GM12878 (cell line): ENCODE results near the gene PHC2. TPM values are rescaled to one million over a fixed set of nuclear protein-coding genes. Genes with fewer than 3 reads are reported as not detected.

ENCODE experiments used
- ATAC-seq: fragments of 200-7000 bp; cut with Tn5 transposase; 3 replicates; pipeline ENCODE4 v1.9.1; 2020; ENCODE audit warnings: mild to moderate bottlenecking, moderate library complexity
- BruUV-seq: library from RNA; stranded (reverse); fragments of 400-500 nt; replicated peaks from 2 replicates; lab custom pipeline; 2021; lab: Mats Ljungman, UMichigan
- CTCF ChIA-PET: fragments of 300-600 bp; sonication (Branson Sonifier 250); formaldehyde crosslinking; extraction: SDS; loops from one replicate; lab custom pipeline; 2021; ENCODE audit warnings: inconsistent platforms; lab: Yijun Ruan, JAX
- POLR2A ChIA-PET: fragments of 350-600 bp; formaldehyde crosslinking; extraction: SDS; loops from one replicate; lab custom pipeline; 2021; ENCODE audit warnings: inconsistent platforms; lab: Charles Lee
- RAD21 ChIA-PET: fragments of 300-600 bp; sonication (Branson Sonifier 250); formaldehyde crosslinking; loops from one replicate; lab custom pipeline; 2023; ENCODE audit warnings: antibody characterized with exemption; ENCODE audit not compliant: unreplicated experiment; lab: Charles Lee
- SMC1A ChIA-PET: fragments of 300-600 bp; sonication (Branson Sonifier 250); formaldehyde crosslinking; loops from one replicate; lab custom pipeline; 2023; ENCODE audit not compliant: unreplicated experiment, uncharacterized antibody; lab: Charles Lee
- DNase-seq: peaks from one replicate; pipeline ENCODE4 v3.0.0-alpha.2; 2011; ENCODE audit warnings: low read depth, low spot score
- FAIRE-seq: peaks from 3 replicates; lab custom pipeline; 2011; peaks lifted over from hg19 to GRCh38; lab: Jason Lieb, UNC
- H2AFZ ChIP-seq: 2 replicates; pipeline ENCODE4 v1.6.0; 2011; ENCODE audit warnings: low read depth, low read length, control low read depth; ENCODE audit not compliant: control insufficient read depth
- H3K27ac ChIP-seq: 2 replicates; pipeline ENCODE4 v1.5.1; 2011; ENCODE audit warnings: control low read depth; ENCODE audit not compliant: control insufficient read depth, insufficient read depth
- H3K27me3 ChIP-seq, 2 experiments: replicated peaks in 1 of 2; 2 replicates each; pipeline versions ENCODE4 v1.6.0 to v1.6.1; 2011; ENCODE audit warnings: low read length in 1 of 2; ENCODE audit not compliant: control insufficient read depth in 2 of 2, insufficient read depth in 2 of 2
- H3K36me3 ChIP-seq, 2 experiments: 2 replicates each; pipeline ENCODE4 v1.5.1; 2011; ENCODE audit warnings: low read length in 1 of 2; ENCODE audit not compliant: control insufficient read depth in 2 of 2, insufficient read depth in 2 of 2
- H3K4me1 ChIP-seq: 2 replicates; pipeline ENCODE4 v1.6.1; 2011; ENCODE audit warnings: mild to moderate bottlenecking, low read length, moderate library complexity, mixed read lengths; ENCODE audit not compliant: control insufficient read depth, insufficient read depth
- H3K4me2 ChIP-seq: 2 replicates; pipeline ENCODE4 v1.6.0; 2011; ENCODE audit warnings: control low read depth; ENCODE audit not compliant: control insufficient read depth, insufficient read depth
- H3K4me3 ChIP-seq: fragments of 200-600 bp; sonication (generic); 2 replicates; pipeline ENCODE4 v1.5.1; 2016
- H3K79me2 ChIP-seq: 2 replicates; pipeline ENCODE4 v1.6.0; 2011; ENCODE audit warnings: low read length; ENCODE audit not compliant: control insufficient read depth, insufficient read depth
- H3K9ac ChIP-seq: 2 replicates; pipeline ENCODE4 v1.8.0; 2011; ENCODE audit warnings: low read length, control low read depth, mixed read lengths; ENCODE audit not compliant: control insufficient read depth, insufficient read depth
- H3K9me3 ChIP-seq: replicated peaks from 3 replicates; pipeline ENCODE4 v1.5.1; 2011; ENCODE audit warnings: mild to moderate bottlenecking, low read length; ENCODE audit not compliant: control insufficient read depth, insufficient read depth
- H4K20me1 ChIP-seq: 2 replicates; pipeline ENCODE4 v1.6.0; 2011; ENCODE audit not compliant: control insufficient read depth, insufficient read depth
- BCL11A ChIP-seq: IDR thresholded peaks from 2 replicates; pipeline ENCODE4 v1.6.1; 2011; ENCODE audit warnings: low read depth, low read length
- CUX1 ChIP-seq: IDR thresholded peaks from 2 replicates; pipeline ENCODE4 v1.6.1; 2012; ENCODE audit warnings: improper control_type of control experiment, low read depth, low read length; ENCODE audit not compliant: insufficient replicate concordance
- HCFC1 ChIP-seq: fragments of 150-350 bp; IDR thresholded peaks from 2 replicates; pipeline ENCODE4 v1.6.1; 2014; ENCODE audit warnings: low read length
- NFYB ChIP-seq: IDR thresholded peaks from 2 replicates; pipeline ENCODE4 v1.6.1; 2011; ENCODE audit warnings: low read depth, mild to moderate bottlenecking, low read length, improper control_type of control experiment, moderate library complexity; ENCODE audit not compliant: insufficient read depth
- REST ChIP-seq: IDR thresholded peaks from 2 replicates; pipeline ENCODE4 v1.6.1; 2012; ENCODE audit warnings: mild to moderate bottlenecking, low read depth, low read length
- SKIL ChIP-seq: fragments of 450-650 bp; IDR thresholded peaks from 2 replicates; pipeline ENCODE4 v1.6.1; 2017; ENCODE audit warnings: mild to moderate bottlenecking, low read depth, inconsistent platforms; ENCODE audit not compliant: poor library complexity, severe bottlenecking
- TAF1 ChIP-seq: IDR thresholded peaks from 2 replicates; pipeline ENCODE4 v1.6.1; 2011; ENCODE audit warnings: mild to moderate bottlenecking, low read depth, low read length, borderline replicate concordance
- WGBS: methylation state at CpG from one replicate; pipeline ENCODE4 v1.1.6; 2016; ENCODE audit warnings: low lambda C conversion rate; ENCODE audit not compliant: insufficient replicate concordance, insufficient coverage; ENCODE audit errors: missing lambda C conversion rate; 5-methylcytosine and 5-hydroxymethylcytosine counted together
- in situ Hi-C: fragments of 300-500 bp; cut with MboI; formaldehyde crosslinking; loops from 9 replicates; pipeline ENCODE4 v1.14.3; 2018; ENCODE audit warnings: mixed read lengths
- intact Hi-C: fragments of 100-400 bp; cut with micrococcal nuclease; formaldehyde crosslinking; loops from one replicate; pipeline ENCODE4 v1.14.2; 2022; ENCODE audit not compliant: unreplicated experiment
- polyA plus RNA-seq, 11 experiments: library from polyadenylated mRNA; depleted of rRNA in 4 of 11; unstranded in 6 of 11; stranded (reverse) in 5 of 11; fragments of >200 nt; fragmentation: Nextera tagmentation in 4 of 11; fragmentation: Illumina TruSeq in 1 of 11; extraction: Ambion mirVana in 4 of 11; extraction: Trizol in 1 of 11; gene quantifications; 1 replicate in 1 of 11; 2 replicates in 10 of 11; pipeline versions ENCODE4 v1.2.1 to v1.2.3, GENCODE V29; 2011 to 2016; ENCODE audit warnings: inconsistent platforms in 2 of 11, missing spikeins in 2 of 11, low read depth in 1 of 11
- total RNA-seq, 4 experiments: library from RNA; depleted of rRNA in 3 of 4; stranded (reverse); fragments of >200 nt in 3 of 4; fragmentation: Illumina TruSeq in 1 of 4; extraction: Trizol in 1 of 4; gene quantifications; 2 replicates each; pipeline versions ENCODE4 v1.2.1 to v1.2.3, GENCODE V29; 2013 to 2021

PHC2 gene
- total and polyA plus RNA-seq, 10 of the 15 experiments (the other 5 are each of a cell fraction or from before 2014, with no cell fraction given), result 2.0 to 35.9 (median 16.4) TPM

GRCh38 chr1:33292726-33293340 is 138.1 kb downstream of the PHC2 start:
- ChIA-PET RAD21 (interaction anchor here (6.0 kb wide), 1 partner anchor 177 kb away, joined by 103 read pairs; the partner anchor contains the start of gene ZSCAN20), POLR2A (no interaction called here), SMC1A (interaction anchor here (7.5 kb wide), 1 partner anchor 178 kb away, joined by 149 read pairs; the partner anchor contains the start of gene ZSCAN20), CTCF (interaction anchor here (7.8 kb wide), 1 partner anchor 178 kb away, joined by 239 read pairs; the partner anchor contains the start of gene ZSCAN20)
- H3K79me2 ChIP-seq, result no peaks in the 10 kb centered on the region
- H3K36me3 ChIP-seq, result peaks cover 0 to 3% of the 10 kb centered on the region in 2 experiments; a peak in 2 of 4 replicates
- H3K27me3 ChIP-seq, result no peaks in the 10 kb centered on the region
- DNase-seq (no peak), FAIRE-seq (no peak), ATAC-seq (no peak)
- no peak overlapping the region for H3K4me2 ChIP-seq
- BruUV-seq, result no TSS peak
- 68% methylated on average over 13 of the region's 13 CpGs for WGBS
- H3K27ac ChIP-seq, result no peak overlapping the region
- no peak overlapping the region for H3K4me3 ChIP-seq
- no peak overlapping the region for H2AFZ ChIP-seq
- no peaks in the 10 kb centered on the region for H4K20me1 ChIP-seq
- H3K4me1 ChIP-seq, result no peaks in the 10 kb centered on the region
- intact Hi-C loops, result no loop called here
- in situ Hi-C loops, result no loop called here
- H3K9ac ChIP-seq, result no peak overlapping the region
- H3K9me3 ChIP-seq, result no peaks in the 10 kb centered on the region; the same call in 2 of the 3 replicates
- TF ChIP-seq SKIL (no peak), REST (no peak), NFYB (no peak), BCL11A (no peak), TAF1 (no peak), HCFC1 (no peak), CUX1 (no peak)
